ENCODE data around the gene PPM1F. TPM values are rescaled to one million over a fixed set of nuclear protein-coding genes. Genes with fewer than 3 reads are reported as not detected.

PPM1F gene
- total and polyA plus RNA-seq, 2 donors (not counting 1 experiment from before 2014, with no cell fraction given), result 12.5 to 37.0 TPM

DNA sequence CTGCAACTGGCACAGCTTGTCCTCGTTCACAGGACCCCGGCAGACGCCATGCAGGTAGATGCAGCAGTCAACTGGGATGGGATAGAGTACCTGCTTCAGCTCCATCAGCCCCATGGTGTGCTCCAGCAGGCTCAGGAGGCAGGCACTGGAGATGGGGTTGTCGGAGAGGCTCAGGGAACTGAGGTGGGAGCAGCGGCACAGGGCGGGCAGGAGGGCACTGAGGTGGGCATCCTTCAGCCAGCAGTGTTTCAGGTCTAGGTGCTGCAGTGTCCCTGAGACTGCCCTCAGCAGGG lies 38.6 kb upstream of the PPM1F start:
- TF ChIP-seq, protein P1, sequence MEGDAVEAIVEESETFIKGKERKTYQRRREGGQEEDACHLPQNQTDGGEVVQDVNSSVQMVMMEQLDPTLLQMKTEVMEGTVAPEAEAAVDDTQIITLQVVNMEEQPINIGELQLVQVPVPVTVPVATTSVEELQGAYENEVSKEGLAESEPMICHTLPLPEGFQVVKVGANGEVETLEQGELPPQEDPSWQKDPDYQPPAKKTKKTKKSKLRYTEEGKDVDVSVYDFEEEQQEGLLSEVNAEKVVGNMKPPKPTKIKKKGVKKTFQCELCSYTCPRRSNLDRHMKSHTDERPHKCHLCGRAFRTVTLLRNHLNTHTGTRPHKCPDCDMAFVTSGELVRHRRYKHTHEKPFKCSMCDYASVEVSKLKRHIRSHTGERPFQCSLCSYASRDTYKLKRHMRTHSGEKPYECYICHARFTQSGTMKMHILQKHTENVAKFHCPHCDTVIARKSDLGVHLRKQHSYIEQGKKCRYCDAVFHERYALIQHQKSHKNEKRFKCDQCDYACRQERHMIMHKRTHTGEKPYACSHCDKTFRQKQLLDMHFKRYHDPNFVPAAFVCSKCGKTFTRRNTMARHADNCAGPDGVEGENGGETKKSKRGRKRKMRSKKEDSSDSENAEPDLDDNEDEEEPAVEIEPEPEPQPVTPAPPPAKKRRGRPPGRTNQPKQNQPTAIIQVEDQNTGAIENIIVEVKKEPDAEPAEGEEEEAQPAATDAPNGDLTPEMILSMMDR (conservative IDR thresholded peaks at IDR 0.05 in 1 of 2, IDR thresholded peaks at IDR 0.05 in 1 of 2; ENCODE audit: low read depth in 1 of 2, low read length in 2 of 2), result no peak
- no peak for TF ChIP-seq EZH2 (IDR thresholded peaks at IDR 0.05; ENCODE audit: low read length, missing control alignments)
- no peaks in the 10 kb centered on the region for H3K36me3 ChIP-seq (ENCODE audit: control insufficient read depth, insufficient read depth, low read length)
- no peak overlapping the region for H3K4me2 ChIP-seq (ENCODE audit: extremely low read depth, insufficient read depth, low read length)
- no peak overlapping the region for H2AFZ ChIP-seq (ENCODE audit: low read length)
- no peak for DNase-seq (ENCODE audit: low read depth in 2 of 2)
- no peak overlapping the region for H3K4me3 ChIP-seq (replicated peaks in 1 of 4; ENCODE audit: control extremely low read depth in 1 of 4, insufficient read depth in 1 of 4, low read depth in 3 of 4, low read length in 4 of 4)
- no peaks in the 10 kb centered on the region for H3K79me2 ChIP-seq (ENCODE audit: control insufficient read depth, insufficient read depth, low read length)
- H3K9me3 ChIP-seq (ENCODE audit: control insufficient read depth, insufficient read depth, low read depth, low read length), result no peaks in the 10 kb centered on the region
- peaks cover 23% of the 10 kb centered on the region for H3K27me3 ChIP-seq (ENCODE audit: control insufficient read depth, insufficient read depth, low read length)
- H3K4me1 ChIP-seq (ENCODE audit: control insufficient read depth, extremely low read depth, insufficient read depth, low read length), result no peaks in the 10 kb centered on the region
- H4K20me1 ChIP-seq (ENCODE audit: control insufficient read depth, extremely low read depth, insufficient read depth, low read length), result no peaks in the 10 kb centered on the region
- H3K27ac ChIP-seq (ENCODE audit: insufficient read depth, low read length), result no peak overlapping the region
- no peak overlapping the region for H3K9ac ChIP-seq (ENCODE audit: insufficient read depth, low read length)

DNA sequence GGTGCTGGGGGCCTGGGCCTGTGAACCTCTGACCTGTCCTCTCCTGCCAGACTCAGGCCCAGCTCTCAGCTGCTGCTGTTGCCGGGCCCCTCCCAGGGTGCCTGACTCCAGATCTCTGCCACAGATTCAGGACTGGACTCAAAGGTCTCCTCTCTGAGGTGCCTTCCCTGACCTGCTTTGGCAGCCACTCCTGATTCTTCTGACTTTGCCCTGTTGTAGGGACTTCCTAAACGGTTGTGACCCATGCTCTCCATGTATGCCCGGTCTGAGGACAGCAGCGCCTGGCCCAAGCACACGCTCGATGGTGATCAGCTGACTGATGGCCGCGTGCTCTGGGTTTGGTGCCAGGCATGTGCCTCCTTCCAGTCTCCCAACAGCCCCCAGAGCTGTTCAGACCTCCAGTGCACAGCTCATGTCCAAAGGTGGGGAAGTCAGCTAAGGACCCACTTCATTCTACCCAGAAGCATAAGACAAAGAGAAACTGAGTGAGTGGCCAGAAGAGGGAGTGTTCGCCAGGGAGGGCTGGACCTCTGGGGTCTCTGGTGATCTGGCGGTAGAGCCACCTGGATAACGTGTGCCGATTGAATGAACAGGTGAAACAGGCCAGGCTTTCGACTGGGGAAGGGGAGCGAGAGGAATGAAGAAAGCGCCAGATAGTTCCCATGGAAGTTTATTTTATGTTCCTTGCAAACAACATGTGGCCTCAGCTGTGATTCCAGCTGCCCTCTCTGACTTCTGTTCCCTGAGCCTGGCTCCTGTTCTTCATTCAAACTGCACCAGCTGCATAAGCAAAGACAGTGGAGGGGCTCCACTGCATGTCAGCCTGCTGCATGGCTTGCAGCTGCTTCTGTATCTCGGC lies 38.0 kb upstream of the PPM1F start:
- no peaks in the 10 kb centered on the region for H3K36me3 ChIP-seq (ENCODE audit: control insufficient read depth, insufficient read depth, low read length)
- H3K79me2 ChIP-seq (ENCODE audit: control insufficient read depth, insufficient read depth, low read length), result no peaks in the 10 kb centered on the region
- H3K9me3 ChIP-seq (ENCODE audit: control insufficient read depth, insufficient read depth, low read depth, low read length), result no peaks in the 10 kb centered on the region
- no peak overlapping the region for H3K27ac ChIP-seq (ENCODE audit: insufficient read depth, low read length)
- no peaks in the 10 kb centered on the region for H3K4me1 ChIP-seq (ENCODE audit: control insufficient read depth, extremely low read depth, insufficient read depth, low read length)
- DNase-seq (ENCODE audit: low read depth in 2 of 2), result no peak
- no peak overlapping the region for H3K4me3 ChIP-seq (replicated peaks in 1 of 4; ENCODE audit: control extremely low read depth in 1 of 4, insufficient read depth in 1 of 4, low read depth in 3 of 4, low read length in 4 of 4)
- H4K20me1 ChIP-seq (ENCODE audit: control insufficient read depth, extremely low read depth, insufficient read depth, low read length), result no peaks in the 10 kb centered on the region
- no peak for TF ChIP-seq EZH2 (IDR thresholded peaks at IDR 0.05; ENCODE audit: low read length, missing control alignments)
- TF ChIP-seq, protein P1 (conservative IDR thresholded peaks at IDR 0.05 in 1 of 2, IDR thresholded peaks at IDR 0.05 in 1 of 2; ENCODE audit: low read depth in 1 of 2, low read length in 2 of 2), result no peak
- no peak overlapping the region for H2AFZ ChIP-seq (ENCODE audit: low read length)
- H3K9ac ChIP-seq (ENCODE audit: insufficient read depth, low read length), result no peak overlapping the region
- no peak overlapping the region for H3K4me2 ChIP-seq (ENCODE audit: extremely low read depth, insufficient read depth, low read length)
- H3K27me3 ChIP-seq (ENCODE audit: control insufficient read depth, insufficient read depth, low read length), result peaks cover 23% of the 10 kb centered on the region

DNA sequence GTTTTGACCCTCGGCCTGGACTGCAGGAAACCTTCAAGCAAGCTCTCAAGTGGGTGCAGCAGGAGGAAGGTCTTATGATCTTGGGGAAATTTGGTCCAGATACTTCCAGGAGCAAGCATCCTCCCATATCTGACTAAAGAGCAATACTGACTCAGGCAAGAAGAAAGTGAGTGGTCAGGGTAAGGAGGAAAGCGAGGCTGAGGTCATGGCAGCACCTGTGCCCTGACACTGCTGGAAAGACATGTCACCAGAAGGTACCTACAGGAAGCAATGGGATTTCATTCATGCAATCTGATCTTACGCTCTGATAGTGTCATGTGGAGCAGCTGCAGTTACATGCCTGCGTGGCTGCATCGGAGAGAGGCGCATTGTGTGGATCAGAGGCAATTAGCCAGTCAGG lies 36.4 kb upstream of the PPM1F start:
- TF ChIP-seq, protein P1 (conservative IDR thresholded peaks at IDR 0.05 in 1 of 2, IDR thresholded peaks at IDR 0.05 in 1 of 2; ENCODE audit: low read depth in 1 of 2, low read length in 2 of 2), result no peak
- TF ChIP-seq EZH2 (IDR thresholded peaks at IDR 0.05; ENCODE audit: low read length, missing control alignments), result no peak
- H2AFZ ChIP-seq (ENCODE audit: low read length), result no peak overlapping the region

More for the DNA sequence above, 36.4 kb upstream of the PPM1F start:
- no peaks in the 10 kb centered on the region for H3K36me3 ChIP-seq (ENCODE audit: control insufficient read depth, insufficient read depth, low read length)
- no peak overlapping the region for H3K4me2 ChIP-seq (ENCODE audit: extremely low read depth, insufficient read depth, low read length)
- no peak overlapping the region for H3K4me3 ChIP-seq (replicated peaks in 1 of 4; ENCODE audit: control extremely low read depth in 1 of 4, insufficient read depth in 1 of 4, low read depth in 3 of 4, low read length in 4 of 4)
- H3K27me3 ChIP-seq (ENCODE audit: control insufficient read depth, insufficient read depth, low read length), result peaks cover 12% of the 10 kb centered on the region
- DNase-seq (ENCODE audit: low read depth in 2 of 2), result no peak
- no peaks in the 10 kb centered on the region for H3K9me3 ChIP-seq (ENCODE audit: control insufficient read depth, insufficient read depth, low read depth, low read length)
- H3K79me2 ChIP-seq (ENCODE audit: control insufficient read depth, insufficient read depth, low read length), result no peaks in the 10 kb centered on the region
- no peaks in the 10 kb centered on the region for H3K4me1 ChIP-seq (ENCODE audit: control insufficient read depth, extremely low read depth, insufficient read depth, low read length)
- no peaks in the 10 kb centered on the region for H4K20me1 ChIP-seq (ENCODE audit: control insufficient read depth, extremely low read depth, insufficient read depth, low read length)
- no peak overlapping the region for H3K27ac ChIP-seq (ENCODE audit: insufficient read depth, low read length)
- no peak overlapping the region for H3K9ac ChIP-seq (ENCODE audit: insufficient read depth, low read length)
